Type B pancreatic cell (in vitro differentiated cells): ENCODE measurements around the gene NBAS. TPM values are rescaled to one million over a fixed set of nuclear protein-coding genes. Genes with fewer than 3 reads are reported as not detected.

ENCODE experiments used
- DNase-seq: peaks from one replicate; pipeline ENCODE4 v3.0.0; 2021; ENCODE audit warnings: mixed read lengths; ENCODE audit not compliant: unreplicated experiment; ENCODE audit errors: extremely low spot score
- H3K27ac Mint-ChIP-seq: 2 replicates; pipeline ENCODE4 v1.8.0; 2021; ENCODE audit warnings: mild to moderate bottlenecking, mixed read lengths
- H3K27me3 Mint-ChIP-seq: 2 replicates; pipeline ENCODE4 v1.8.0; 2021; ENCODE audit warnings: mixed read lengths
- H3K36me3 Mint-ChIP-seq: 2 replicates; pipeline ENCODE4 v1.8.0; 2021; ENCODE audit warnings: mixed read lengths
- H3K4me1 Mint-ChIP-seq: one replicate; pipeline ENCODE4 v1.8.0; 2021; ENCODE audit warnings: mixed read lengths; ENCODE audit not compliant: unreplicated experiment
- H3K4me3 Mint-ChIP-seq: 2 replicates; pipeline ENCODE4 v1.8.0; 2021; ENCODE audit warnings: mild to moderate bottlenecking, mixed read lengths
- H3K9me3 Mint-ChIP-seq: 2 replicates; pipeline ENCODE4 v1.8.0; 2021; ENCODE audit warnings: mixed read lengths
- total RNA-seq: library from RNA; stranded (reverse); gene quantifications from 2 replicates; pipeline ENCODE4 v1.2.1, GENCODE V29; 2021; ENCODE audit warnings: low replicate concordance
- TF ChIP-seq, protein P1 (sequence below): fragments of 200-600 bp; sonication (generic); conservative IDR thresholded peaks from 2 replicates; pipeline ENCODE4 v1.5.0; 2021; ENCODE audit warnings: antibody characterized with exemption, mild to moderate bottlenecking

Gene NBAS
- total RNA-seq, 1 donor from 2014 or later: 53.5 TPM

GRCh38 chr2:15158532-15158931, 402.6 kb downstream of the NBAS start:
- peaks cover 11% of the 10 kb centered on the region for H3K4me1 Mint-ChIP-seq
- no peak for DNase-seq
- no peak overlapping the region for H3K4me3 Mint-ChIP-seq
- no peaks in the 10 kb centered on the region for H3K9me3 Mint-ChIP-seq
- TF ChIP-seq, protein P1, sequence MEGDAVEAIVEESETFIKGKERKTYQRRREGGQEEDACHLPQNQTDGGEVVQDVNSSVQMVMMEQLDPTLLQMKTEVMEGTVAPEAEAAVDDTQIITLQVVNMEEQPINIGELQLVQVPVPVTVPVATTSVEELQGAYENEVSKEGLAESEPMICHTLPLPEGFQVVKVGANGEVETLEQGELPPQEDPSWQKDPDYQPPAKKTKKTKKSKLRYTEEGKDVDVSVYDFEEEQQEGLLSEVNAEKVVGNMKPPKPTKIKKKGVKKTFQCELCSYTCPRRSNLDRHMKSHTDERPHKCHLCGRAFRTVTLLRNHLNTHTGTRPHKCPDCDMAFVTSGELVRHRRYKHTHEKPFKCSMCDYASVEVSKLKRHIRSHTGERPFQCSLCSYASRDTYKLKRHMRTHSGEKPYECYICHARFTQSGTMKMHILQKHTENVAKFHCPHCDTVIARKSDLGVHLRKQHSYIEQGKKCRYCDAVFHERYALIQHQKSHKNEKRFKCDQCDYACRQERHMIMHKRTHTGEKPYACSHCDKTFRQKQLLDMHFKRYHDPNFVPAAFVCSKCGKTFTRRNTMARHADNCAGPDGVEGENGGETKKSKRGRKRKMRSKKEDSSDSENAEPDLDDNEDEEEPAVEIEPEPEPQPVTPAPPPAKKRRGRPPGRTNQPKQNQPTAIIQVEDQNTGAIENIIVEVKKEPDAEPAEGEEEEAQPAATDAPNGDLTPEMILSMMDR: no peak
- H3K27ac Mint-ChIP-seq: no peak overlapping the region
- peaks cover 3% of the 10 kb centered on the region for H3K27me3 Mint-ChIP-seq
- H3K36me3 Mint-ChIP-seq: no peaks in the 10 kb centered on the region

DNA sequence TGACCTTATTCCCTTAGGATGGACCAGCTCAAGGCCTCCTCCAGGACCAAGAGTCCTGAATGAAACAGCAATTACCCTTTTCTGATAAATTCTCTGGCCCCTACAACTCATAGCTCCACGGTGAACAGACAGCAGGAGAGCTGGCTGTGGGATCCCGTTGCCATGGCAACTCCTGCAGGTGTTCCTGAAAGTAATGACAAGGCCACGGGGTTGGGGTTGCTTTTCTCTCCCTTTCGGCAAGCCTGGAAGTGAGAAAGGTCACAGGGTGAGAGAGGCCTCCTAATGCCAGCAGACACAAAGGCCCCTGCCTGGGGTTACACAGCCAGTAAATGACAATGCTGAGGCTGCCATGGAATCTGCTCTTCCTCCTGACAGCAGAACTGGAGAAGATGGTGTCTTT, 403.0 kb downstream of the NBAS start:
- Mint-ChIP-seq H3K27me3 (peaks cover 3% of the 10 kb centered on the region), H3K4me1 (peaks cover 11% of the 10 kb centered on the region), H3K27ac (no peak overlapping the region), H3K4me3 (no peak overlapping the region), H3K36me3 (no peaks in the 10 kb centered on the region), H3K9me3 (no peaks in the 10 kb centered on the region)
- TF ChIP-seq, protein P1: no peak
- no peak for DNase-seq

GRCh38 chr2:15155959-15156574, 405.1 kb downstream of the NBAS start:
- no peak for DNase-seq
- no peak overlapping the region for H3K27ac Mint-ChIP-seq
- H3K27me3 Mint-ChIP-seq: no peaks in the 10 kb centered on the region
- H3K9me3 Mint-ChIP-seq: no peaks in the 10 kb centered on the region
- no peak overlapping the region for H3K4me3 Mint-ChIP-seq
- H3K36me3 Mint-ChIP-seq: no peaks in the 10 kb centered on the region
- peaks cover 11% of the 10 kb centered on the region for H3K4me1 Mint-ChIP-seq
- TF ChIP-seq, protein P1: no peak

DNA sequence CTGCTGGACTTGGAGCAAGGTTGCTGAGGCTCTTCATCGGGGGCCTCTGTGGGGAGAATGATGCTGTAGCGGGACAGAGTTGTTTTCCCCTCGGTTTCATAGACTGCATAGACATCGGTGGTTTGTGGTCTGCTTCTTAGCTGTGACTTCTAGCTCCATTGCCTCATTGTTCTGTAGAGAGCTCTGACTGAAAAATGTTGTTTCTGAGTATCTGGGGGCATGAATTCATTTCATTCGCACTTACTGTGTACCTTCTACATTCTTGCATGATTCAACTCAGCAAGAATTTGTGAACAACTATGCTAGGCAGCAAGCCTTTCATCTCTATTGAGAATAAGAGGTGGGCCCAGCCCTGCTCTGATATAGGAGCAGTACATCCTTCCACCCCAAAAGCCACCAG, 406.8 kb downstream of the NBAS start:
- H3K27ac Mint-ChIP-seq: no peak overlapping the region

DNA sequence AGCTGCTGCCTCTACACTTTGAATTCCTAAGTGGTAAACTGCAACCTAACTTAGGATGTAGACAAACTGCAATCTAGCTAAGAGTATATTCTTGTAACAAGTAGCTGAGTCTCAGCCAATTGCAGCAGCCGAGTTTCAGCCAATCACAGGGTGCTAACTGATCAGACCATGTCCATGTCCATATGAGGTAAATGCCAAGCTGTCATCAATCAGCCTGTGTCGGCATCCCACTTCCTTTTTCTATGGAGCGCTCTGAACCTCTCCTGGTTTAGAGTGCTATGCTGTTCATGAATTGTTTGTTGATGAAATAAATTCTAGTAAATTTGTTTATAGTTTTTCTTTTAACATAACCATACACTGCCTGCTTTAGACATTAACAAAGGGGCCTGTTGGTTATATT, 408.8 kb downstream of the NBAS start:
- peaks cover 14% of the 10 kb centered on the region for H3K4me1 Mint-ChIP-seq
- no peaks in the 10 kb centered on the region for H3K9me3 Mint-ChIP-seq
- no peak overlapping the region for H3K4me3 Mint-ChIP-seq
- H3K27me3 Mint-ChIP-seq: no peaks in the 10 kb centered on the region
- TF ChIP-seq, protein P1: no peak
- H3K27ac Mint-ChIP-seq: no peak overlapping the region
- no peak for DNase-seq
- no peaks in the 10 kb centered on the region for H3K36me3 Mint-ChIP-seq

More for the DNA sequence above, 406.8 kb downstream of the NBAS start:
- TF ChIP-seq, protein P1: no peak
- H3K9me3 Mint-ChIP-seq: no peaks in the 10 kb centered on the region
- no peak for DNase-seq
- no peaks in the 10 kb centered on the region for H3K36me3 Mint-ChIP-seq
- peaks cover 12% of the 10 kb centered on the region for H3K4me1 Mint-ChIP-seq
- H3K27me3 Mint-ChIP-seq: no peaks in the 10 kb centered on the region
- H3K4me3 Mint-ChIP-seq: no peak overlapping the region
